OCI-LY1 (cell line): Measurements from ENCODE around the gene PPP5C.

Source experiments
- EZH2 ChIP-seq: fragments of 200-600 bp; sonication (generic), shearing (Covaris generic); IDR thresholded peaks from 2 replicates; pipeline ENCODE4 v1.8.0; 2017; ENCODE audit warnings: borderline replicate concordance, mixed run types, mild to moderate bottlenecking, antibody characterized with exemption, low read length, moderate library complexity, mixed read lengths
- TF ChIP-seq, protein P1 (sequence below): fragments of 200-600 bp; sonication (generic), shearing (Covaris generic); IDR thresholded peaks from 2 replicates; pipeline ENCODE4 v1.5.1; 2017; ENCODE audit warnings: mild to moderate bottlenecking, antibody characterized with exemption, low read length, moderate library complexity, mixed read lengths

DNA sequence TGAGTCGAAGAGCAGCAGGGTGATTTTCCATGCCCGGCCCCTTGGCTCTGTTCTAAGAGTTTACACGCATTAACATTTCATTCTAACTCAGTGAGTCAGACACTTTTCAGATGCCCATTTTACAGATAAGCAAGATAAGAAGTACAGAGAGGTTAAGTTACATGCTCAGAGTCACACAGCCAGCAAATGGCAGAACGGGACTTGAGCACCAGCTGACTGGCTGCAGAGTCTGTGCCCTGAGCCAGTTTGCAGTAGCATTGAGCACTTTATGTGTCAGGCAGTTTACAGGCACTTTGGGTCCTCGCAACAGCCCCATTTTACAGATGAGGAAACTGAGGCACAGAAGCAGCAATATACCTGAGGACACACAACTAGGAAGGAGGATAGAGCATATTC lies 47.5 kb downstream of the PPP5C start:
- TF ChIP-seq, protein P1, sequence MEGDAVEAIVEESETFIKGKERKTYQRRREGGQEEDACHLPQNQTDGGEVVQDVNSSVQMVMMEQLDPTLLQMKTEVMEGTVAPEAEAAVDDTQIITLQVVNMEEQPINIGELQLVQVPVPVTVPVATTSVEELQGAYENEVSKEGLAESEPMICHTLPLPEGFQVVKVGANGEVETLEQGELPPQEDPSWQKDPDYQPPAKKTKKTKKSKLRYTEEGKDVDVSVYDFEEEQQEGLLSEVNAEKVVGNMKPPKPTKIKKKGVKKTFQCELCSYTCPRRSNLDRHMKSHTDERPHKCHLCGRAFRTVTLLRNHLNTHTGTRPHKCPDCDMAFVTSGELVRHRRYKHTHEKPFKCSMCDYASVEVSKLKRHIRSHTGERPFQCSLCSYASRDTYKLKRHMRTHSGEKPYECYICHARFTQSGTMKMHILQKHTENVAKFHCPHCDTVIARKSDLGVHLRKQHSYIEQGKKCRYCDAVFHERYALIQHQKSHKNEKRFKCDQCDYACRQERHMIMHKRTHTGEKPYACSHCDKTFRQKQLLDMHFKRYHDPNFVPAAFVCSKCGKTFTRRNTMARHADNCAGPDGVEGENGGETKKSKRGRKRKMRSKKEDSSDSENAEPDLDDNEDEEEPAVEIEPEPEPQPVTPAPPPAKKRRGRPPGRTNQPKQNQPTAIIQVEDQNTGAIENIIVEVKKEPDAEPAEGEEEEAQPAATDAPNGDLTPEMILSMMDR, result no peak
- TF ChIP-seq EZH2, result no peak
